Mesothelial cell of epicardium (in vitro differentiated cells): ENCODE results near the gene CEND1. TPM values are rescaled to one million over a fixed set of nuclear protein-coding genes. Genes with fewer than 3 reads are reported as not detected.
A peak's percentile ranks its signal among the peaks of the same experiment; 100 is the strongest.

Experiments
- DNase-seq, 2 experiments: peaks; one replicate each; pipeline ENCODE4 v3.0.0; 2021; ENCODE audit warnings: low spot score in 2 of 2; ENCODE audit not compliant: unreplicated experiment in 2 of 2
- H3K27ac Mint-ChIP-seq: 2 replicates; pipeline ENCODE4 v1.8.0; 2021; ENCODE audit warnings: mixed read lengths
- H3K27me3 Mint-ChIP-seq: 2 replicates; pipeline ENCODE4 v1.8.0; 2021; ENCODE audit warnings: low read depth, mixed read lengths
- H3K36me3 Mint-ChIP-seq: 2 replicates; pipeline ENCODE4 v1.8.0; 2021; ENCODE audit warnings: mixed read lengths
- H3K4me1 Mint-ChIP-seq: 2 replicates; pipeline ENCODE4 v1.8.0; 2021; ENCODE audit warnings: mixed read lengths
- H3K4me3 Mint-ChIP-seq: 2 replicates; pipeline ENCODE4 v1.8.0; 2021; ENCODE audit warnings: mild to moderate bottlenecking, moderate library complexity, mixed read lengths
- H3K9me3 Mint-ChIP-seq: 2 replicates; pipeline ENCODE4 v1.8.0; 2021; ENCODE audit warnings: mixed read lengths
- CTCF ChIP-seq: fragments of 200-600 bp; sonication (generic); IDR thresholded peaks from one replicate; pipeline ENCODE4 v1.5.0; 2021; ENCODE audit warnings: antibody characterized with exemption; ENCODE audit not compliant: unreplicated experiment
- total RNA-seq: library from RNA; stranded (reverse); gene quantifications from 3 replicates; pipeline ENCODE4 v1.2.1, GENCODE V29; 2021

The CEND1 gene
- total RNA-seq, 1 donor from 2014 or later = not detected

GRCh38 chr11:804599-804964 is 14.7 kb upstream of the CEND1 start:
- no peaks in the 10 kb centered on the region for H3K27me3 Mint-ChIP-seq
- no peak for TF ChIP-seq CTCF
- peaks cover 21% of the 10 kb centered on the region for H3K4me1 Mint-ChIP-seq
- no peaks in the 10 kb centered on the region for H3K9me3 Mint-ChIP-seq
- peak overlapping the region; percentile 76 for H3K4me3 Mint-ChIP-seq
- peak overlapping the region; percentile 64 for H3K27ac Mint-ChIP-seq
- DNase-seq = no peak
- no peaks in the 10 kb centered on the region for H3K36me3 Mint-ChIP-seq

GRCh38 chr11:803770-804598 is 14.1 kb upstream of the CEND1 start:
- TF ChIP-seq CTCF = no peak
- peak; percentile 69 to 81 for DNase-seq
- H3K27me3 Mint-ChIP-seq = no peaks in the 10 kb centered on the region

GRCh38 chr11:803467-803742 is 13.5 kb upstream of the CEND1 start:
- Mint-ChIP-seq H3K36me3 (no peaks in the 10 kb centered on the region), H3K4me1 (peaks cover 14% of the 10 kb centered on the region), H3K27me3 (no peaks in the 10 kb centered on the region), H3K4me3 (no peak overlapping the region), H3K9me3 (no peaks in the 10 kb centered on the region), H3K27ac (no peak overlapping the region)
- TF ChIP-seq CTCF = no peak
- DNase-seq = no peak

More at GRCh38 chr11:803770-804598, 14.1 kb upstream of the CEND1 start:
- Mint-ChIP-seq H3K4me1 (peaks cover 20% of the 10 kb centered on the region), H3K36me3 (no peaks in the 10 kb centered on the region), H3K27ac (peak overlapping the region; percentile 64), H3K9me3 (no peaks in the 10 kb centered on the region), H3K4me3 (peak overlapping the region; percentile 76)

GRCh38 chr11:802693-803466 is 13.0 kb upstream of the CEND1 start:
- peaks cover 12% of the 10 kb centered on the region for H3K4me1 Mint-ChIP-seq
- TF ChIP-seq CTCF = no peak
- H3K27ac Mint-ChIP-seq = no peak overlapping the region
- no peak for DNase-seq
- H3K36me3 Mint-ChIP-seq = no peaks in the 10 kb centered on the region
- H3K27me3 Mint-ChIP-seq = no peaks in the 10 kb centered on the region
- peak overlapping the region; percentile 42 for H3K4me3 Mint-ChIP-seq
- H3K9me3 Mint-ChIP-seq = no peaks in the 10 kb centered on the region

GRCh38 chr11:802018-802617 is 12.2 kb upstream of the CEND1 start:
- TF ChIP-seq CTCF = no peak
- no peak overlapping the region for H3K27ac Mint-ChIP-seq
- no peaks in the 10 kb centered on the region for H3K36me3 Mint-ChIP-seq
- H3K27me3 Mint-ChIP-seq = no peaks in the 10 kb centered on the region
- DNase-seq = no peak
- H3K9me3 Mint-ChIP-seq = no peaks in the 10 kb centered on the region
- H3K4me3 Mint-ChIP-seq = no peak overlapping the region
- peaks cover 10% of the 10 kb centered on the region for H3K4me1 Mint-ChIP-seq
